Small intestine (tissue), 16 donors: ENCODE measurements around the gene EML4. TPM values are rescaled to one million over a fixed set of nuclear protein-coding genes. Genes with fewer than 3 reads are reported as not detected.
"Not testable (repeated sequence)": the region's sequence is repeated elsewhere in the genome, so short reads cannot be mapped to it uniquely, and the experiment has no call there.

Experiments
- DNase-seq, 2 donors: peaks; one replicate each; pipeline versions ENCODE4 v3.0.0 to v3.0.0-alpha.2; 2013
- FAIRE-seq: peaks from 2 replicates; lab custom pipeline; 2012; peaks lifted over from hg19 to GRCh38; lab: Jason Lieb, UNC
- H3K27ac ChIP-seq, 3 donors: one replicate each; pipeline ENCODE4 v1.5.1; 2013; ENCODE audit warnings: low read length in 2 of 3, mild to moderate bottlenecking in 2 of 3, control low read depth in 1 of 3, inconsistent platforms in 1 of 3, low read depth in 1 of 3, moderate library complexity in 1 of 3
- H3K27me3 ChIP-seq, 3 donors: one replicate each; pipeline ENCODE4 v1.6.1; 2013; ENCODE audit warnings: low read length in 3 of 3, inconsistent platforms in 1 of 3; ENCODE audit not compliant: control insufficient read depth in 3 of 3, insufficient read depth in 3 of 3
- H3K36me3 ChIP-seq, 3 donors: one replicate each; pipeline ENCODE4 v1.6.1; 2013; ENCODE audit warnings: low read length in 3 of 3, inconsistent platforms in 1 of 3, low read depth in 1 of 3, mild to moderate bottlenecking in 1 of 3, moderate library complexity in 1 of 3; ENCODE audit not compliant: control insufficient read depth in 3 of 3, insufficient read depth in 2 of 3
- H3K4me1 ChIP-seq, 3 donors: one replicate each; pipeline ENCODE4 v1.6.1; 2013; ENCODE audit warnings: low read length in 2 of 3, inconsistent platforms in 1 of 3, low read depth in 1 of 3, mild to moderate bottlenecking in 1 of 3, moderate library complexity in 1 of 3; ENCODE audit not compliant: control insufficient read depth in 3 of 3, insufficient read depth in 2 of 3
- H3K4me3 ChIP-seq, 3 donors: one replicate each; pipeline ENCODE4 v1.5.1; 2013; ENCODE audit warnings: low read length in 3 of 3, control low read depth in 1 of 3, inconsistent platforms in 1 of 3, low read depth in 1 of 3, mild to moderate bottlenecking in 1 of 3, moderate library complexity in 1 of 3
- H3K9me3 ChIP-seq, 2 donors: one replicate each; pipeline ENCODE4 v1.6.1; 2013; ENCODE audit warnings: low read depth in 1 of 2, low read length in 1 of 2; ENCODE audit not compliant: control insufficient read depth in 2 of 2, insufficient read depth in 1 of 2
- WGBS, 3 donors: extraction: QIAGEN DNeasy Blood & Tissue Kit; methylation state at CpG; one replicate each; pipeline ENCODE4 v1.1.7; 2013; 5-methylcytosine and 5-hydroxymethylcytosine counted together
- long read RNA-seq, 10 donors: transcript quantifications; one replicate each; lab custom pipeline, GENCODE V29; 2026
- polyA plus RNA-seq, 4 donors: library from polyadenylated mRNA; stranded (reverse) in 3 of 4; unstranded in 1 of 4; fragments of 200-250 nt in 3 of 4; fragments of 120-200 nt in 1 of 4; gene quantifications; one replicate each; pipeline versions ENCODE4 v1.2.1 to v1.2.3, GENCODE V29; 2013
- donor health status: healthy with polysubstance abuse.
- donor health status: control.
- donor health status: control.
- donor health status: Bipolar disorder and iron deficiency.
- donor health status: healthy.

The EML4 gene, protein sequence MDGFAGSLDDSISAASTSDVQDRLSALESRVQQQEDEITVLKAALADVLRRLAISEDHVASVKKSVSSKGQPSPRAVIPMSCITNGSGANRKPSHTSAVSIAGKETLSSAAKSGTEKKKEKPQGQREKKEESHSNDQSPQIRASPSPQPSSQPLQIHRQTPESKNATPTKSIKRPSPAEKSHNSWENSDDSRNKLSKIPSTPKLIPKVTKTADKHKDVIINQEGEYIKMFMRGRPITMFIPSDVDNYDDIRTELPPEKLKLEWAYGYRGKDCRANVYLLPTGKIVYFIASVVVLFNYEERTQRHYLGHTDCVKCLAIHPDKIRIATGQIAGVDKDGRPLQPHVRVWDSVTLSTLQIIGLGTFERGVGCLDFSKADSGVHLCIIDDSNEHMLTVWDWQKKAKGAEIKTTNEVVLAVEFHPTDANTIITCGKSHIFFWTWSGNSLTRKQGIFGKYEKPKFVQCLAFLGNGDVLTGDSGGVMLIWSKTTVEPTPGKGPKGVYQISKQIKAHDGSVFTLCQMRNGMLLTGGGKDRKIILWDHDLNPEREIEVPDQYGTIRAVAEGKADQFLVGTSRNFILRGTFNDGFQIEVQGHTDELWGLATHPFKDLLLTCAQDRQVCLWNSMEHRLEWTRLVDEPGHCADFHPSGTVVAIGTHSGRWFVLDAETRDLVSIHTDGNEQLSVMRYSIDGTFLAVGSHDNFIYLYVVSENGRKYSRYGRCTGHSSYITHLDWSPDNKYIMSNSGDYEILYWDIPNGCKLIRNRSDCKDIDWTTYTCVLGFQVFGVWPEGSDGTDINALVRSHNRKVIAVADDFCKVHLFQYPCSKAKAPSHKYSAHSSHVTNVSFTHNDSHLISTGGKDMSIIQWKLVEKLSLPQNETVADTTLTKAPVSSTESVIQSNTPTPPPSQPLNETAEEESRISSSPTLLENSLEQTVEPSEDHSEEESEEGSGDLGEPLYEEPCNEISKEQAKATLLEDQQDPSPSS
- polyA plus RNA-seq = 100 to 1,000 TPM in 1 of 4 donors, 10 to 100 TPM in 3; 30.0 to 132 (median 33.3) TPM
- long read RNA-seq, donor 1 = 0 reads
- long read RNA-seq, donor 2, full-length matches to known transcripts = 7 of 7 reads
- long read RNA-seq, donor 2, partial matches to known transcripts = 0 of 7 reads
- long read RNA-seq, donor 2, other reads (novel, unspliced or antisense) = 0 of 7 reads
- long read RNA-seq, donor 3, full-length matches to known transcripts = 24 of 53 reads
- long read RNA-seq, donor 3, partial matches to known transcripts = 29 of 53 reads
- long read RNA-seq, donor 3, other reads (novel, unspliced or antisense) = 0 of 53 reads
- long read RNA-seq, donor 4 = 0 reads
- long read RNA-seq, donor 5, transcript EML4-205 (4 exons, 962 nt) = major isoform, 9 of 14 reads
- long read RNA-seq, donor 5, partial matches to known transcripts = 5 of 14 reads
- long read RNA-seq, donor 5, other reads (novel, unspliced or antisense) = 0 of 14 reads
- long read RNA-seq, donor 6, full-length matches to known transcripts = 13 of 33 reads
- long read RNA-seq, donor 6, partial matches to known transcripts = 20 of 33 reads
- long read RNA-seq, donor 6, other reads (novel, unspliced or antisense) = 0 of 33 reads
- long read RNA-seq, donor 7 = 0 reads
- long read RNA-seq, donor 8, full-length matches to known transcripts = 2 of 2 reads
- long read RNA-seq, donor 8, partial matches to known transcripts = 0 of 2 reads
- long read RNA-seq, donor 8, other reads (novel, unspliced or antisense) = 0 of 2 reads
- long read RNA-seq, donor 9, full-length matches to known transcripts = 7 of 15 reads
- long read RNA-seq, donor 9, partial matches to known transcripts = 8 of 15 reads
- long read RNA-seq, donor 9, other reads (novel, unspliced or antisense) = 0 of 15 reads
- long read RNA-seq, donor 10, full-length matches to known transcripts = 22 of 32 reads
- long read RNA-seq, donor 10, partial matches to known transcripts = 10 of 32 reads
- long read RNA-seq, donor 10, other reads (novel, unspliced or antisense) = 0 of 32 reads

DNA sequence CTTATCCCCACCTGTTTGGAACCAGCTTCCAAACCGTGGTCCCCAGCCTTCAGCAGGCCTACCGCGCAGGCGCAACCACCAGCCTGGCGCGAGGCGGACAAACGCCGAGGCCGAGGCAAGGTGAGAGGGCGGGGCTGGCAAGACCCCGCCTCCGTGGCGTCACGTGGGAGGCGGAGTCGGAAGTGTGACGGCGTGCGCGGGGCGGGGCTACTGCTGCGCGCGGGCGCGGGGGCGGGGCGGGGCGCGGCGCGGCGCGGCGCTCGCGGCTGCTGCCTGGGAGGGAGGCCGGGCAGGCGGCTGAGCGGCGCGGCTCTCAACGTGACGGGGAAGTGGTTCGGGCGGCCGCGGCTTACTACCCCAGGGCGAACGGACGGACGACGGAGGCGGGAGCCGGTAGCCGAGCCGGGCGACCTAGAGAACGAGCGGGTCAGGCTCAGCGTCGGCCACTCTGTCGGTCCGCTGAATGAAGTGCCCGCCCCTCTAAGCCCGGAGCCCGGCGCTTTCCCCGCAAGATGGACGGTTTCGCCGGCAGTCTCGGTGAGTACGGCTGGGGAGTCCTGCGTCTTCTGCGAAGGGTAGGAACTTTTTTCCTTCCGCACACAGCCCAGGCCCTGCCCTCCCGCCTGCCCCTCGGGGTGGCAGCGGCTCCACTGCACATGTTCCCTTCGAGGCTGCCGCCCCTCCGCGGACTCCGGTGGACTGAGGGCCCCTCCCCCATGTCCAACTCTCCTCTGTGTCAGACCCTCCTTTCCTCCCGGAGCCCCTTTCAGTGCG, at the start of gene EML4:
Gene EML4, plus strand, starts transcription at position 254 of the 774 bp plus-strand sequence. Its CDS starts 259 bp downstream, at position 513.
- DNase-seq (peak; percentile 88 to 96), FAIRE-seq (no peak)
- Histone ChIP-seq H3K9me3 (no peaks in the 10 kb centered on the region), H3K36me3 (peaks cover 0 to 3% (median 0%) of the 10 kb centered on the region in 3 donors), H3K4me3 (peak within 1 kb of the TSS; percentile 89 to 93 (median 90)), H3K27ac (peak within 1 kb of the TSS; percentile 72 to 96 (median 81)), H3K4me1 (peaks cover 0 to 9% (median 7%) of the 10 kb centered on the region in 3 donors), H3K27me3 (no peaks in the 10 kb centered on the region)
- 0 to 1% (median 0%) methylated on average over 70 to 88 of the region's 88 CpGs for WGBS, 3 donors

DNA sequence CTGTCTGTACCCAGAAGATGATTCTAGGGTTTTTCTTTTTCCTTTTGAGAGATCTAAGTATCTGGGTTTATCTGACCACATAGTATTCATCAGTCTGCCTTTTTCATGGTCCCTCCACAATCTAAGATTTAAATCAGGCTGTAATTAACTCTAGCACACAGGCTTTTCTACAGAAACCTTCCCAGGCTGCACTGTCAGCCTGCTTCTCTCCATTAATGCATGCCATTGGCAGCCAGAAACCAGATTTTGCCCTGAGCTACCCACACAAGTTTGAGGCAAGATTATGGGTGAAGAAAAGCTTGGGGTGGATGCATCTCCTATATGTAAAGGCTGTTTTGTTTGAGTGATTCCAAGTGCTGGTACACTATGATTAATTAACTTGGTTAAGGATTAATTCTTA, 45.7 kb upstream of the EML4 start:
- no peak for FAIRE-seq
- DNase-seq = no peak
- peaks cover 0 to 20% (median 3%) of the 10 kb centered on the region in 3 donors for H3K4me1 ChIP-seq
- no peaks in the 10 kb centered on the region for H3K9me3 ChIP-seq
- peak overlapping the region in 1 of 3 donors; percentile 91 for H3K27ac ChIP-seq
- H3K4me3 ChIP-seq = no peak overlapping the region
- no peaks in the 10 kb centered on the region for H3K27me3 ChIP-seq
- H3K36me3 ChIP-seq = no peaks in the 10 kb centered on the region

DNA sequence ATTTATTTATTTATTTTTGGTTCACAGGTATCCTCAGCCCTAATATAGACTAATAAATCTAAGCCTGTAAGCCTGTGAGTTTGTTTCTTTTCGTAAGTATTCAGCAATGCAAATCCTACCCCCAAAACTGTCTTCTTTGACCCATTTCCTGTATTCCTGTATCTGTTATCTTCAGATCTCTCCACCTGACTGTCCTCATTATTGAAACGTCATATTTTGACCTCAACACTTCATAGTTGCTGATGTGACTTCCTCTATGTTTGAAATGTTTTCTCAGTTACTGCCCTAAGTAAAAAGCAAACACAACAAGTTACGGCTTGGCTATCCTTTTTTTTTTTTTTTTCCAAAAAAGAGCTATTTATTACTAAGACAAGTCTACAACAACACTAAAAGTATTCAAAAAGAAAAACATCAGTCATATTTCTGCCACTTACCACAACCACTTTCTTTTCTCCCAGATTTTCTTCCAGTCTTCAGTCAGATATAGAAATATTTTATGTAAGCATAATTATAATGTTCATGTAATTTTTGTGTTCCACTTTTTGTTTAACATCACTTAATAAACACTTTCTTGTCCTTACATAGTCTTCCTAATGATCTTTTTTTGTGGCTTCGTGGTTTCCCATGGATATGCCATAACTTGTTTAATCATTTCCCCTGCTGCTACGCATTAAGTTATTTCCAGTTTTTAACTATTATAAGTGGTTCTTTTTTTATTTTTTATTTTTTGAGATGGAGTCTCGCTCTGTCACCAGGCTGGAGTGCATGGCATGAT, 45.0 kb upstream of the EML4 start:
- Histone ChIP-seq H3K27ac (peak overlapping the region in 1 of 3 donors; percentile 49), H3K27me3 (no peaks in the 10 kb centered on the region), H3K36me3 (no peaks in the 10 kb centered on the region), H3K4me1 (peaks cover 0 to 23% (median 6%) of the 10 kb centered on the region in 3 donors), H3K9me3 (no peaks in the 10 kb centered on the region), H3K4me3 (no peak overlapping the region)
- WGBS, 3 donors = 66 to 76% (median 70%) methylated on average over 6 of the region's 6 CpGs
- DNase-seq (peak in 1 of 2 donors; percentile 58), FAIRE-seq (no peak)

DNA sequence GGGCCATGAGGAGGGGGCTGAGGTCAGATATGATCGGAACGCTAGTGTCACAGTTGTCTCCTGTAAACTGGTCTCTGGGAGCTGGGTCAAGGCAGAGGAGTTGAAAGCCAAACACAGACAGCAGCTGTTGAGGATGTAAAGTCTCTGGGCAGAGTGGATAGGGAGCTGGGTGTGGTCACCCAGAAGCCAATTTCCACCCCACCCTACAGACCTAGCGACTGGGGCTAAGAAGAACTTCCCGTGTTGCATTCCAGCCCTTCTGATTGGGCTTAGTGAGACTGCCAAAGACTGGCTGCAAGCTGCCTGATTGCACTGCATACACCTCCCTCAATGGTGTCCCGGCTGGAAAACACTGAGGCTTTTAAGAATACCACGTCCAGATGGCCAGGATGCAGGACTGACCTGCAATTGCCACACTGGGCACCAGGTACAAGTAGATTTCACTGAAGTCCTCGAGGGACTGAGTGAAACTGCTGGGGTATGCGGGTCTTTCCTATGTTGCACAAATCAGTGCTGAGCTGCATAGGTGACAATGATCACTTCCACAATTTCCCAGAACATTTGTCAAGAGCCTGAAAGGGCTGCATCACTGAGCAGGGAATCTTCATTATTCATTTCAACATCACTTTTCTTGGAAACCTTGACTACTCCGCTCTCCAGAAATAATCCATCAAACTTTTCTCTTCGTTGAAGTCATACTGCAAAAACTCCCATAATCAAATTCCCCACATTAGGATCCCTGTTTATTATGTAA, 43.1 kb upstream of the EML4 start:
- no peaks in the 10 kb centered on the region for H3K36me3 ChIP-seq
- FAIRE-seq (no peak), DNase-seq (peak in 1 of 2 donors; percentile 59)
- WGBS, 3 donors = 50 to 59% (median 51%) methylated on average over 10 of the region's 10 CpGs
- H3K27ac ChIP-seq = peak overlapping the region in 1 of 3 donors; percentile 68
- H3K4me3 ChIP-seq = no peak overlapping the region
- H3K9me3 ChIP-seq = no peaks in the 10 kb centered on the region
- no peaks in the 10 kb centered on the region for H3K27me3 ChIP-seq
- peaks cover 0 to 24% (median 10%) of the 10 kb centered on the region in 3 donors for H3K4me1 ChIP-seq

DNA sequence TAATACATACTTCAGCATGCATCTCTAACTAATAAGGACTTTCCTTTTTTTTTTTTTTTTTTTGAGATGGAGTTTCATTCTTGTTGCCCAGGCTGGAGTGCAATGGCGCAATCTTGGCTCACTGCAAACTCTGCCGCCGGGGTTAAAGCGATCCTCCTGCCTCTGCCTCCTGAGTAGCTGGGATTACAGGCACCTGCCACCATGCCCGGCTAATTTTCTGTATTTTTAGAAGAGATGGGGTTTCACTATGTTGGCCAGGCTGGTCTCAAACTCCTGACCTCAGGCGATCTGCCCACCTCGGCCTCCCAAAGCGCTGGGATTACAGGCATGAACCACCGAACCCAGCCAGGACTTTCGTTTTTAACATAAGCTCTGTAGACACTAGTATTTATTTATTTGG, 42.3 kb upstream of the EML4 start:
- not testable (repeated sequence) for FAIRE-seq, DNase-seq
- 52 to 69% (median 60%) methylated on average over 10 of the region's 10 CpGs for WGBS, 3 donors

More for the DNA sequence above, 42.3 kb upstream of the EML4 start:
- Histone ChIP-seq H3K4me1 (peaks cover 0 to 26% (median 10%) of the 10 kb centered on the region in 3 donors), H3K27ac (peak overlapping the region in 1 of 3 donors; percentile 51)
- not testable (repeated sequence) for H3K27me3 ChIP-seq, H3K9me3 ChIP-seq, H3K4me3 ChIP-seq, H3K36me3 ChIP-seq
